ENCODE results near the gene RSL1D1.

DNA sequence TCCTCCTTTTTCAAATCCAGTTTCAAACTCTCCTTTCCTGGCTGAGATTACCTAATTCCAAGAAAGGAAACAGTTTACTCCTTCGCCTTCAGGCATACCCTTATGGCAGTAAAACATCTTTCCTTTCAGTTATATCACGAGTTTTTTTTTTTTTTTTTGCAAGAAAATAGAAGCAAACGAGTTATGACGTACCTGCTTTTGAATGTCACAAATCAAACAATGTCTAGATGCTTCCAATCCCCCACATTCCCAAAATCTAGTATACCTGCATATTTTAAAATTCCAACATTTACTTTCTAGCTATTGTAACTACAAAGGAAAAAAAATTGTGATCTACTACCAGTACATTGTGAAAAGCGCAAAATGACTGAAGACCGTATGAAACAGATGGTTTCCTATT lies 35.5 kb upstream of the RSL1D1 start:
- TF ChIP-seq RAD21 (conservative IDR thresholded peaks at IDR 0.05 in 1 of 2, IDR thresholded peaks at IDR 0.05 in 1 of 2) (no peak), MAX (IDR thresholded peaks at IDR 0.05) (no peak), ZSCAN20 (CRISPR knock-in tag; IDR thresholded peaks at IDR 0.05) (no peak), PHF8 (IDR thresholded peaks at IDR 0.05; ENCODE audit: borderline replicate concordance, low read depth) (no peak), CHD2 (IDR thresholded peaks at IDR 0.05; ENCODE audit: low read length, partially characterized antibody) (no peak), BHLHE40 (IDR thresholded peaks at IDR 0.05; ENCODE audit: low read depth, low read length) (no peak), TP53 (CRISPR knock-in tag; IDR thresholded peaks at IDR 0.05) (no peak), ESRRA (IDR thresholded peaks at IDR 0.05; ENCODE audit: borderline replicate concordance, low read length) (no peak), POLR2A (IDR thresholded peaks at IDR 0.05; ENCODE audit: low read length) (no peak), CEBPB (IDR thresholded peaks at IDR 0.05) (no peak), EP300 (IDR thresholded peaks at IDR 0.05) (no peak), RFX5 (IDR thresholded peaks at IDR 0.05) (no peak), HEYL (CRISPR knock-in tag; IDR thresholded peaks at IDR 0.05) (no peak)
- TF ChIP-seq, protein P1, sequence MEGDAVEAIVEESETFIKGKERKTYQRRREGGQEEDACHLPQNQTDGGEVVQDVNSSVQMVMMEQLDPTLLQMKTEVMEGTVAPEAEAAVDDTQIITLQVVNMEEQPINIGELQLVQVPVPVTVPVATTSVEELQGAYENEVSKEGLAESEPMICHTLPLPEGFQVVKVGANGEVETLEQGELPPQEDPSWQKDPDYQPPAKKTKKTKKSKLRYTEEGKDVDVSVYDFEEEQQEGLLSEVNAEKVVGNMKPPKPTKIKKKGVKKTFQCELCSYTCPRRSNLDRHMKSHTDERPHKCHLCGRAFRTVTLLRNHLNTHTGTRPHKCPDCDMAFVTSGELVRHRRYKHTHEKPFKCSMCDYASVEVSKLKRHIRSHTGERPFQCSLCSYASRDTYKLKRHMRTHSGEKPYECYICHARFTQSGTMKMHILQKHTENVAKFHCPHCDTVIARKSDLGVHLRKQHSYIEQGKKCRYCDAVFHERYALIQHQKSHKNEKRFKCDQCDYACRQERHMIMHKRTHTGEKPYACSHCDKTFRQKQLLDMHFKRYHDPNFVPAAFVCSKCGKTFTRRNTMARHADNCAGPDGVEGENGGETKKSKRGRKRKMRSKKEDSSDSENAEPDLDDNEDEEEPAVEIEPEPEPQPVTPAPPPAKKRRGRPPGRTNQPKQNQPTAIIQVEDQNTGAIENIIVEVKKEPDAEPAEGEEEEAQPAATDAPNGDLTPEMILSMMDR (IDR thresholded peaks at IDR 0.05) = no peak
